Neuronal stem cell (in vitro differentiated cells): Measurements from ENCODE around the gene INVS.

ENCODE experiments used
- DNase-seq: peaks from one replicate; pipeline ENCODE4 v3.0.0-alpha.2; 2013; ENCODE audit warnings: low spot score
- H2AFZ ChIP-seq: one replicate; pipeline ENCODE4 v1.6.1; 2013; ENCODE audit warnings: mild to moderate bottlenecking, low read length, inconsistent platforms
- H2AK5ac ChIP-seq: 2 replicates; pipeline ENCODE4 v1.6.1; 2013; ENCODE audit warnings: low read depth, mild to moderate bottlenecking, inconsistent platforms, low read length, moderate library complexity, mixed read lengths
- H2BK120ac ChIP-seq: 2 replicates; pipeline ENCODE4 v1.6.1; 2013; ENCODE audit warnings: low read depth, mild to moderate bottlenecking, inconsistent platforms, low read length, moderate library complexity, mixed read lengths
- H2BK12ac ChIP-seq: one replicate; pipeline ENCODE4 v1.6.1; 2013; ENCODE audit warnings: low read length, inconsistent platforms
- H2BK15ac ChIP-seq: 2 replicates; pipeline ENCODE4 v1.6.1; 2013; ENCODE audit warnings: mild to moderate bottlenecking, low read length, inconsistent platforms, mixed read lengths
- H2BK5ac ChIP-seq: one replicate; pipeline ENCODE4 v1.6.1; 2013; ENCODE audit warnings: inconsistent platforms, mild to moderate bottlenecking, low read length, moderate library complexity
- H3K14ac ChIP-seq: one replicate; pipeline ENCODE4 v1.6.1; 2013; ENCODE audit warnings: low read length, inconsistent platforms
- H3K18ac ChIP-seq: 2 replicates; pipeline ENCODE4 v1.6.1; 2013; ENCODE audit warnings: low read length, inconsistent platforms
- H3K23ac ChIP-seq: 2 replicates; pipeline ENCODE4 v1.6.1; 2013; ENCODE audit warnings: low read depth, mild to moderate bottlenecking, mixed read lengths, low read length, inconsistent platforms; ENCODE audit not compliant: poor library complexity
- H3K27ac ChIP-seq: replicated peaks from 3 replicates; pipeline ENCODE4 v1.5.1; 2013; ENCODE audit warnings: low read length, inconsistent platforms
- H3K27me3 ChIP-seq, 3 experiments: 2 replicates each; pipeline ENCODE4 v1.6.1; 2013; ENCODE audit warnings: low read length in 3 of 3, mild to moderate bottlenecking in 2 of 3, inconsistent platforms in 1 of 3, low read depth in 1 of 3, mixed read lengths in 1 of 3, moderate library complexity in 1 of 3; ENCODE audit not compliant: control insufficient read depth in 3 of 3, insufficient read depth in 3 of 3
- H3K36me3 ChIP-seq, 2 donors: replicated peaks in 1 of 2; 2 replicates each; pipeline ENCODE4 v1.6.1; 2013; ENCODE audit warnings: low read length in 2 of 2; ENCODE audit not compliant: control insufficient read depth in 2 of 2, insufficient read depth in 2 of 2
- H3K4ac ChIP-seq: 2 replicates; pipeline ENCODE4 v1.6.1; 2013; ENCODE audit warnings: inconsistent platforms, mild to moderate bottlenecking, low read length, moderate library complexity
- H3K4me1 ChIP-seq, 2 donors: 1 replicate in 1 of 2; 2 replicates in 1 of 2; pipeline ENCODE4 v1.6.1; 2013; ENCODE audit warnings: low read length in 2 of 2, low read depth in 1 of 2; ENCODE audit not compliant: control insufficient read depth in 2 of 2, insufficient read depth in 1 of 2
- H3K4me2 ChIP-seq: one replicate; pipeline ENCODE4 v1.6.1; 2013; ENCODE audit warnings: mild to moderate bottlenecking, low read length, inconsistent platforms; ENCODE audit not compliant: insufficient read depth, poor library complexity, severe bottlenecking
- H3K4me3 ChIP-seq, 2 donors: 2 replicates each; pipeline ENCODE4 v1.5.1; 2013; ENCODE audit warnings: low read length in 2 of 2, mild to moderate bottlenecking in 2 of 2, inconsistent platforms in 1 of 2, moderate library complexity in 1 of 2
- H3K79me1 ChIP-seq: one replicate; pipeline ENCODE4 v1.6.1; 2013; ENCODE audit warnings: low read depth, mild to moderate bottlenecking, inconsistent platforms, low read length, moderate library complexity
- H3K9ac ChIP-seq: one replicate; pipeline ENCODE4 v1.6.1; 2013; ENCODE audit warnings: mild to moderate bottlenecking, low read depth, low read length, inconsistent platforms; ENCODE audit not compliant: poor library complexity
- H3K9me3 ChIP-seq, 2 donors: replicated peaks in 1 of 2; 2 replicates each; pipeline versions ENCODE3 to v1.6.1; 2013; ENCODE audit warnings: low read length in 2 of 2, mild to moderate bottlenecking in 2 of 2, inconsistent platforms in 1 of 2, low read depth in 1 of 2, mixed read lengths in 1 of 2, moderate library complexity in 1 of 2; ENCODE audit not compliant: control insufficient read depth in 2 of 2, insufficient read depth in 1 of 2
- H4K8ac ChIP-seq: one replicate; pipeline ENCODE4 v1.6.1; 2013; ENCODE audit warnings: low read depth, mild to moderate bottlenecking, inconsistent platforms, low read length, moderate library complexity
- H4K91ac ChIP-seq: one replicate; pipeline ENCODE4 v1.6.1; 2013; ENCODE audit warnings: low read length, low read depth, mild to moderate bottlenecking, inconsistent platforms; ENCODE audit not compliant: poor library complexity
- WGBS, 2 donors: extraction: QIAGEN DNeasy Blood & Tissue Kit; methylation state at CpG; one replicate each; pipeline ENCODE4 v1.1.7; 2013; ENCODE audit warnings: missing lambda C conversion rate in 2 of 2, mixed read lengths in 1 of 2; ENCODE audit not compliant: insufficient read length in 2 of 2, insufficient replicate concordance in 1 of 2; ENCODE audit errors: extremely low coverage in 2 of 2; 5-methylcytosine and 5-hydroxymethylcytosine counted together

Gene INVS

DNA sequence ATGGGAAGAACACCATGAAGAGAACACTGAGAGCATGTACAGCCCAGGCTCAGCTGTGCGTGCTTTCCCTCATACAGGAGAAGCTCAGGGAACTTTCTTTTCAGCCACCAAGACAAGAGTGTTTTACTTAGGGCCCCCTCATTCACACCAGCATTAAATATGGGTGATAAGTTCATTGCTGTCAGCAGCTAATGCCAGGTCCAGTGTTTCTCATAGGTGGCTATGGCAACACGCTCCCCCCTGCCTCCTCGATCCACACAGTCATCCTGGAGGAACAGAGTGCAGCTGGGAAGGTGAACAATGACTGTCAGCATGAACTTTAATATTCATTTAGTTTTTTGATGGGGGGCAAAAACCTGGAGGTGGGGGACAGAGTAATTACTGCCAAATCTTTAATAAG lies 199.3 kb downstream of the INVS start:
- Histone ChIP-seq H3K4me2 (no peak overlapping the region), H4K8ac (no peak overlapping the region), H3K27ac (no peak overlapping the region), H3K18ac (no peak overlapping the region), H3K23ac (no peak overlapping the region), H3K4ac (no peak overlapping the region), H2AFZ (no peak overlapping the region), H3K4me3 (no peak overlapping the region), H2BK5ac (no peak overlapping the region), H3K9me3 (no peaks in the 10 kb centered on the region), H3K9ac (no peak overlapping the region), H3K14ac (no peak overlapping the region), H3K36me3 (peaks cover 28 to 100% of the 10 kb centered on the region in 2 donors), H4K91ac (no peak overlapping the region), H2AK5ac (no peak overlapping the region), H3K27me3 (no peaks in the 10 kb centered on the region), H2BK120ac (no peak overlapping the region), H2BK15ac (no peak overlapping the region), H3K4me1 (peaks cover 0 to 7% of the 10 kb centered on the region in 2 donors), H2BK12ac (no peak overlapping the region), H3K79me1 (no peaks in the 10 kb centered on the region)
- no peak for DNase-seq
- no CpG with 5 or more reads among the region's 3 CpGs for WGBS, 2 donors

GRCh38 chr9:100303747-100304146 lies 204.7 kb downstream of the INVS start:
- no peak overlapping the region for H2AK5ac ChIP-seq
- H3K4ac ChIP-seq, result no peak overlapping the region
- WGBS, 2 donors, result no CpG with 5 or more reads among the region's 3 CpGs
- DNase-seq, result no peak
- no peaks in the 10 kb centered on the region for H3K79me1 ChIP-seq
- no peak overlapping the region for H3K23ac ChIP-seq
- H3K36me3 ChIP-seq, result peaks cover 17 to 100% of the 10 kb centered on the region in 2 donors
- H2BK12ac ChIP-seq, result no peak overlapping the region
- peak overlapping the region in 1 of 2 donors; percentile 54 for H3K4me3 ChIP-seq
- no peak overlapping the region for H2BK15ac ChIP-seq
- no peak overlapping the region for H3K27ac ChIP-seq
- H3K14ac ChIP-seq, result no peak overlapping the region
- no peak overlapping the region for H3K4me2 ChIP-seq
- no peak overlapping the region for H4K8ac ChIP-seq
- H3K9ac ChIP-seq, result no peak overlapping the region
- no peaks in the 10 kb centered on the region for H3K27me3 ChIP-seq
- no peak overlapping the region for H3K18ac ChIP-seq
- H3K4me1 ChIP-seq, result peaks cover 0 to 2% of the 10 kb centered on the region in 2 donors
- no peak overlapping the region for H2BK5ac ChIP-seq
- H2AFZ ChIP-seq, result no peak overlapping the region
- no peak overlapping the region for H4K91ac ChIP-seq
- peaks cover 2 to 16% of the 10 kb centered on the region in 2 donors for H3K9me3 ChIP-seq
- no peak overlapping the region for H2BK120ac ChIP-seq

DNA sequence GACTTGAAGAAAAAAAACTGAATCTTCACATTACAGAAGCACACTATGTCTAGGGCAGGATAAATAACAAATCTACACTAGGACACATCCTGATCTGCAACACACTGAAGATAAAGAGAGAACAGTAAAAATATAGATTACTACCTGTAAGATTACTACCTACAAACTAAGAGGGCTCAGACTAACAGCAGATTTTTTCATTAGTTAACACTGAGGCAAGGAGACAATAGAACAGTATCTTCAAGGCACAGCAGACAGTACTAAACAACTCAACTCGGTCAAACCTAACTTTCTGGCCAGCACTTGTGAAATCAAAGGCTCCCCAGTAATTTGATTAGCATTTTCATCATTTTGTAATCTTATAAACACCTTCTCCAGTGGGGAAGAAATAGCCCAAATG lies 207.2 kb downstream of the INVS start:
- WGBS, 2 donors, result no CpG with 5 or more reads among the region's 1 CpG
- no peak overlapping the region for H3K4me3 ChIP-seq
- no peak overlapping the region for H3K27ac ChIP-seq
- H2AK5ac ChIP-seq, result no peak overlapping the region
- H3K36me3 ChIP-seq, result peaks cover 18 to 100% of the 10 kb centered on the region in 2 donors
- H3K14ac ChIP-seq, result no peak overlapping the region
- H3K27me3 ChIP-seq, result no peaks in the 10 kb centered on the region
- no peak overlapping the region for H2AFZ ChIP-seq
- H3K18ac ChIP-seq, result no peak overlapping the region
- H3K9me3 ChIP-seq, result peaks cover 2 to 25% of the 10 kb centered on the region in 2 donors
- H3K23ac ChIP-seq, result no peak overlapping the region
- no peak overlapping the region for H3K9ac ChIP-seq
- peaks cover 0 to 2% of the 10 kb centered on the region in 2 donors for H3K4me1 ChIP-seq
- H2BK5ac ChIP-seq, result no peak overlapping the region
- DNase-seq, result no peak
- no peak overlapping the region for H2BK12ac ChIP-seq
- no peak overlapping the region for H3K4ac ChIP-seq
- no peak overlapping the region for H3K4me2 ChIP-seq
- no peak overlapping the region for H2BK120ac ChIP-seq
- no peak overlapping the region for H4K91ac ChIP-seq
- no peak overlapping the region for H2BK15ac ChIP-seq
- no peaks in the 10 kb centered on the region for H3K79me1 ChIP-seq
- H4K8ac ChIP-seq, result no peak overlapping the region

DNA sequence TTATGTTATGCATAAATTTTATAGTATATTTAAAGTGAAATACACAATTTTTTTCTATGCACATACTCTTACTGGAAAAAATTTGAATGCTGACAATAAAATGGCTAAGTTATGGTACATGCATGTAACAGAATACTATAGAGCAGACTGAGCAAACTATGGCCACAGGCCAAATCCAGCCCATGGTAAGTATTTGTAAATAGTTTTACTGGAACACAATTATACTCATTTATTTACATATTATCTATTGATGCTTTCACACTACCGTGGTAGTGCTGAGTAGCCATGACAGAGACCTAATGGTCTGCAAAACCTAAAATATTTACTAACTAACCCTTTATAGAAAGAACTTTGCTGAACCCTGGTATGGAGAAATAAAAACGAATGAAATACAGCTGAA lies 208.0 kb downstream of the INVS start:
- H2BK12ac ChIP-seq, result no peak overlapping the region
- no peak overlapping the region for H2BK120ac ChIP-seq
- no peak overlapping the region for H3K27ac ChIP-seq
- peaks cover 0 to 2% of the 10 kb centered on the region in 2 donors for H3K4me1 ChIP-seq
- H3K36me3 ChIP-seq, result peaks cover 14 to 100% of the 10 kb centered on the region in 2 donors
- WGBS, 2 donors, result no CpG with 5 or more reads among the region's 2 CpGs
- no peak overlapping the region for H2BK5ac ChIP-seq
- H3K14ac ChIP-seq, result no peak overlapping the region
- H2AK5ac ChIP-seq, result no peak overlapping the region
- H3K9me3 ChIP-seq, result peaks cover 2 to 33% of the 10 kb centered on the region in 2 donors
- H2AFZ ChIP-seq, result no peak overlapping the region
- no peak for DNase-seq
- H3K27me3 ChIP-seq, result no peaks in the 10 kb centered on the region
- no peak overlapping the region for H4K91ac ChIP-seq
- no peak overlapping the region for H3K4ac ChIP-seq
- no peak overlapping the region for H3K23ac ChIP-seq
- no peak overlapping the region for H3K4me2 ChIP-seq
- no peak overlapping the region for H2BK15ac ChIP-seq
- no peaks in the 10 kb centered on the region for H3K79me1 ChIP-seq
- no peak overlapping the region for H3K18ac ChIP-seq
- no peak overlapping the region for H3K4me3 ChIP-seq
- no peak overlapping the region for H3K9ac ChIP-seq
- H4K8ac ChIP-seq, result no peak overlapping the region
